HG02763 (cell line): ENCODE results near the gene CPEB4.

Experiments
- ATAC-seq: cut with Tn5 transposase; IDR thresholded peaks from one replicate; pipeline ENCODE4 v1.9.1; 2021; ENCODE audit warnings: mild to moderate bottlenecking, moderate library complexity; ENCODE audit not compliant: unreplicated experiment

The CPEB4 gene

GRCh38 chr5:173858670-173859407 is 29.3 kb upstream of the CPEB4 start:
- no peak for ATAC-seq

GRCh38 chr5:173859408-173860159 is 28.6 kb upstream of the CPEB4 start:
- no peak for ATAC-seq

GRCh38 chr5:173862047-173862477 is 26.1 kb upstream of the CPEB4 start:
- no peak for ATAC-seq

DNA sequence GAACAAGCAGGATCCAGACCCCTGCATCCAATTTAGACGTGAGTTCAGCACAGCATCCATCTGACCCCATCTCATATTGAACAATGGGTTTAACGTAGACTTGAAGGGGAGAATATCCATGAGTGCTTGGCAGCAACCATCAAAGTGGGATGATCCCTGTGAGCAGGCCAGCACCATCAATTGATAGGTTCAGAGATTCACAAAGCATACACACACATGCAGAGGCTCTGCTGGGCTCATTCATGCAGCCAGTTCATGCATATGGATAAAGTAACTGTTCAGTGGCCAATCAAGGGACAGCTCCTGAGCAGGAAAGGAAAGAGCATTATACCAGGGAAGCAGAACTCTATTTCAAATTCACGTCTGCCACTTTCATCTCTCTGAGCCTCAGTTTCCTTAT is 24.8 kb upstream of the CPEB4 start:
- no peak for ATAC-seq

GRCh38 chr5:173864126-173865050 is 23.8 kb upstream of the CPEB4 start:
- ATAC-seq: no peak

GRCh38 chr5:173866243-173866857 is 21.8 kb upstream of the CPEB4 start:
- no peak for ATAC-seq

GRCh38 chr5:173866858-173867679 is 21.1 kb upstream of the CPEB4 start:
- ATAC-seq: no peak

GRCh38 chr5:173868096-173868880 is 19.9 kb upstream of the CPEB4 start:
- no peak for ATAC-seq

DNA sequence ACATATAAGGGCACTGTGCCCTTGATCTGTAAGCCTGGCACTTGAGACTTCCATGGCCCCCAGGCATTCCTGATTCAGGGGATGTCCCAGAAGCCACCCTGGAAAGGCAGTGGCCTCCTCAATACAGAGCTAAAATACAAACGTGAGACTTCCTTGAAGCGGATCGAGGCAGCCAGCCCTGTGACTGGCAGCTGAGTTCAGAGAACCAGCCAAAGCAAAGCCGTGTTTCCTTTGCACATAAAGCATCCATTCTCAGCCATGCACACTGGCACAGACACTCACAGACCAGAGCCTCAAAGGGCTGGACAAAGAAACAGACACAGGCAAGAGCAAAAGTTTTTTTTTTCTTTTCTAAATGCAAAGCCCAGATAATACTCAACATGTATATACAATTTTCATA is 18.8 kb upstream of the CPEB4 start:
- ATAC-seq: no peak

GRCh38 chr5:173872957-173873305 is 15.2 kb upstream of the CPEB4 start:
- no peak for ATAC-seq

DNA sequence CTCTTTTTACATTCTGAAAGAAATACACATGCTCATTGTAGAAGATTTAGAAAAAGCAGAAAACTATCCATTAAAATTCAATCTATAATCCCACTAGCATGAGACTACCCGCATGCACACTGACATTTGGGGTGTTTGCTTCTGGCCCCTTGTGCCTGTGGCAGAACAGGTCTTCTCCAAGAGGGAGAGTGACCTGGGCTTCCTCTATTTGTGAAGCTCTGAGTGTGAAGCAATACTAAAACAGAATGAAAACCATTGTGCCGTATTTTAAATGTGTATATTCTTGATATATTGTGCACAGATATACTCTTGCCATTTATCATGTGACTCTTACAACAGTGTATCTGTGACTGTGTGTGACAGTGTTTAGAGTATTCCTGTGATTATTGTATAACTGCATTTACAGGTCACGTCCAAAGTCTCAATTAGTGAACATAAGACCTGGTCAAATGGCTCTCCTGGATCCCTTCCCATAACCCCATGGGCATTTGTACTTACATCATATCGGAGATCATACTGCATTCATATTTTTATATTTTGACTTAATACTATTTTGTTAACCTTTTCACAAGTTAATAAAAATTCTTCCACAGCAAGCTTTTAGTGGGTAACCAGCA is 14.7 kb upstream of the CPEB4 start:
- ATAC-seq: no peak

GRCh38 chr5:173875189-173875588 is 13.0 kb upstream of the CPEB4 start:
- no peak for ATAC-seq

GRCh38 chr5:173878224-173878967 is 9.8 kb upstream of the CPEB4 start:
- no peak for ATAC-seq

DNA sequence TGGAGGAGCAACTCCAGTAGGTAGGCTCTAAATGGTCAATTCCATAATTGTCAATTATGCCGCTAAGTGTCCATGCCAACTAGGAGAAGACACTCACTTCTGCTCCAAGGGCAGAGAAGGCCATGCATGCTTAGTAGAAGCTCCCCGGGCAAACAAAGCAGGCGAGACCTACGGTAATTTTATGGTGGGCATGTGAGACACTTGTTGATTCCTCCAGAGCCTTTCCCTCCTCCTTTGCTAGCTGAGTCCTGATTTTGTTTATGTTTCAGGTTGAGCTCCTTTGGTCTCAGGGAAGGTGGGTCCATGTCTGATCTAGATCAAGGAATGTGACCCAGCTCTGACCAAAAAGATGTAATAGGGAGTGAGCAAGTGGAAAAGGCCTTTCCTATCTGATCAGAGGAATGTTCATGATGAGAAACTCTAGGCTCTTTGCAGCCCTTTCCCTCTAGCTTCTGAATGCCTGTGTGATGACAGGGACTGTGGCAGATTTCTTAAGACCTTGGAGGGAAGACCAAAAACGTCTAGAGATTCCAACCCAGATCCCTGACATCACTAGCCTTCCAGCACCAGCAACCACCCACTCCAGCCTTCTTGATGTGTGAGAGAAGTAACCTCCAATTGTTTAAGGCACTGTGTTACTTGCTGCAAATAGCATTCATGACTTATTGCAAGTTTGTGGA is 7.7 kb upstream of the CPEB4 start:
- ATAC-seq: no peak

DNA sequence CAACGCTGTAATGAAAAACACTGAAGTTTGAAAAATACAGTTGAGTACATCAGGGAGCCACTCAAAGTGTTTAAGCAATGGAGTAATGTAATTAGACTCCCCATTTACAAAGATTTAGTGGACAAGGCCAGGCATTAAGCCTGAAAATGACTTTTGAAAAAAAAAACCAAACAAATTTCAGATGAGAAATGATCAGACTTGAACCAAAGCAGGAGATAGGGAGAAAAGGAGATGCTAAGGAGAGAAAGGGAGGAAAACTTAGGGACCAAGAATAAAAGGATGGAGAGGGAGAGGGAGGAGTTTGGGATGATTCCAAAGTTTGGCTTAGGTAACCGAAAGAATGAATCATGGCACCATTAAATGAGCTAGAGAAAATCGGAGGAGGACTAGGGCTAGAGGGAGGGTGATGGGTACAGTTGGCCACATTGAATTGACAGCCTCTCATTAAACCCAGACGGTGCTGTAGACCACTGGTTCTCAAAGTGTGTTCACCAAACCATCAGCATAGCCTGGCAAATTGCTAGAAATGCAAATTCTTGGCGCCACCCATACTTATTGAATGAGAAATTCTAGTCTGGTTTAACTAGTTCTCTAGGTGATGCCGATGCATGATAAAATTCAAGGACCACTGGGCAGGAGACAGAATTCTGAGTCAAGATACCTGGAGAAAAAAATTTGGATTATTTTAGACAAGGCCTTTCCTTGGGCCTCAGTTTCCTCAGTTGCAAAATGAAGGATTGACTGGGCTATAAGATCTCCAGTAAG is 6.2 kb upstream of the CPEB4 start:
- no peak for ATAC-seq

GRCh38 chr5:173882632-173883031 is 5.5 kb upstream of the CPEB4 start:
- ATAC-seq: no peak

DNA sequence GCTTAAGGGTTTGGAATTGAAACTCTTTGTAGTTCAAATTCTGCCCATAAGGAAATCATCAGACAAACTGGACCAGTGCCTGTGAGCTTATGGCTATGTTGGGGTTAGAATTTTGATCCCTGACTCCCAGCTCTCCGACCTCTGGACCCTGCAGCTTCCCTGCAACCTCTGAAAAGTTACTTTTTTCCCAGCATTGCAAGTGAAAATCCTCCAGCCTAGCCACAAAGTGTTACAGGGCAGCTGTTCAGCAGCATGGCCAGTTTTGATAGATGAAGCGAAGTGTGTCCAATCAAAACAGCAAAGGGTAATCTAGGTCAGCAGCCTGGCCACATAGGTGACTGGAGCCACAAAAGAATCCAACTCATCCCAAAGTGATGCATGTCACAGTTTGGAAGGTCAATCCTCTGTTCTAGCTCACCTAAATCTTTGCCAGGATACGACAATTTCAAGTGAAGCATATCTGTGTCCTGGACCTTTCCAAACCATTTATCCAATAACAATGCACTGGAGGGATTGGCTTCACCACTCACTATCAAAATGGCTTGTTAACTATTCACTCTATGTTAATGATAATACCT is 4.7 kb upstream of the CPEB4 start:
- no peak for ATAC-seq
